ENCODE data around the gene C1orf141. TPM values are rescaled to one million over a fixed set of nuclear protein-coding genes. Genes with fewer than 3 reads are reported as not detected.

C1orf141 gene
- total RNA-seq (2022) (not detected in 2 replicates), Bru-seq, nascent RNA (percentile 3 among the genes with signal in this experiment), BruChase-seq, experiment 1, labeled RNA remaining after a 6-hour chase (percentile 0 among the genes with signal in this experiment), BruChase-seq, experiment 2, labeled RNA remaining after a 2-hour chase (percentile 2 among the genes with signal in this experiment)
- long read RNA-seq: 0 reads

DNA sequence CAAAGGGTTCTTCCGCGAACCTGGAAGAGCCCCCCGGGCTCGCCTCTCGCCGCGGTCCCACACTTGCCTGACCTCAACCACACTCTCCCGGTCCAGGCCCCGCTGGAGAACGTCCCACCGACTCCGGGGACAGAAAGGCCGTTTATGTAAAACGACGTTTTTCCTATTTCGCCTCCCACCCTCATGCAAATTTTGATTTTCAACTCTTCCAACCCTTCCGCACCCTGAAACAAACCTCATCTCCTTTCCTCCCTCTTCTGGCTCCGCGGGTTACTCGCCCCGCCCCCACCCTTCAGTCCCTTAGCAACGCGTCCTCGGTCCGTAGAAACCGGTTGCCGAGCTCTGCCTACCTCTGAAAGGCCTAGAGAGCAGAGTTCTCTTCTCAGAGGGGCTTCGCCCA, at the start of gene C1orf141:
Gene C1orf141, minus strand, starts transcription at position 276 of the 400 bp plus-strand sequence. CDS start 7,730 bp downstream, outside the sequence.
- H3K4me1 Mint-ChIP-seq (ENCODE audit: low read depth, unreplicated experiment): peaks cover 26% of the 10 kb centered on the region
- TF ChIP-seq, protein P1, sequence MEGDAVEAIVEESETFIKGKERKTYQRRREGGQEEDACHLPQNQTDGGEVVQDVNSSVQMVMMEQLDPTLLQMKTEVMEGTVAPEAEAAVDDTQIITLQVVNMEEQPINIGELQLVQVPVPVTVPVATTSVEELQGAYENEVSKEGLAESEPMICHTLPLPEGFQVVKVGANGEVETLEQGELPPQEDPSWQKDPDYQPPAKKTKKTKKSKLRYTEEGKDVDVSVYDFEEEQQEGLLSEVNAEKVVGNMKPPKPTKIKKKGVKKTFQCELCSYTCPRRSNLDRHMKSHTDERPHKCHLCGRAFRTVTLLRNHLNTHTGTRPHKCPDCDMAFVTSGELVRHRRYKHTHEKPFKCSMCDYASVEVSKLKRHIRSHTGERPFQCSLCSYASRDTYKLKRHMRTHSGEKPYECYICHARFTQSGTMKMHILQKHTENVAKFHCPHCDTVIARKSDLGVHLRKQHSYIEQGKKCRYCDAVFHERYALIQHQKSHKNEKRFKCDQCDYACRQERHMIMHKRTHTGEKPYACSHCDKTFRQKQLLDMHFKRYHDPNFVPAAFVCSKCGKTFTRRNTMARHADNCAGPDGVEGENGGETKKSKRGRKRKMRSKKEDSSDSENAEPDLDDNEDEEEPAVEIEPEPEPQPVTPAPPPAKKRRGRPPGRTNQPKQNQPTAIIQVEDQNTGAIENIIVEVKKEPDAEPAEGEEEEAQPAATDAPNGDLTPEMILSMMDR (IDR thresholded peaks at IDR 0.05; ENCODE audit: unreplicated experiment): no peak
- no peaks in the 10 kb centered on the region for H3K27me3 Mint-ChIP-seq (ENCODE audit: unreplicated experiment)
- CTCF ChIA-PET: no interaction called here
- no peak within 1 kb of the TSS for H3K27ac Mint-ChIP-seq (ENCODE audit: unreplicated experiment)
- no peaks in the 10 kb centered on the region for H3K36me3 Mint-ChIP-seq (ENCODE audit: insufficient read depth, unreplicated experiment)
- H3K9me3 Mint-ChIP-seq (ENCODE audit: low read depth, unreplicated experiment): peaks cover 2% of the 10 kb centered on the region
- BruUV-seq (replicated peaks): no TSS peak
- intact Hi-C loops (cut with micrococcal nuclease; ENCODE audit: unreplicated experiment): loop anchor here (5.0 kb wide), 1 partner anchor 82 kb away; the partner anchor contains the start of gene SLC35D1
- DNase-seq: no peak
- H3K4me3 Mint-ChIP-seq (ENCODE audit: low read depth, unreplicated experiment): no peak within 1 kb of the TSS

- H3K4me3 Mint-ChIP-seq (ENCODE audit: low read depth, unreplicated experiment): no peak overlapping the region
- H3K36me3 Mint-ChIP-seq (ENCODE audit: insufficient read depth, unreplicated experiment): no peaks in the 10 kb centered on the region
- CTCF ChIA-PET: no interaction called here
- no peaks in the 10 kb centered on the region for H3K4me1 Mint-ChIP-seq (ENCODE audit: low read depth, unreplicated experiment)
- H3K9me3 Mint-ChIP-seq (ENCODE audit: low read depth, unreplicated experiment): no peaks in the 10 kb centered on the region
- intact Hi-C loops (cut with micrococcal nuclease; ENCODE audit: unreplicated experiment): no loop called here
- peaks cover 19% of the 10 kb centered on the region for H3K27me3 Mint-ChIP-seq (ENCODE audit: unreplicated experiment)
- TF ChIP-seq, protein P1 (IDR thresholded peaks at IDR 0.05; ENCODE audit: unreplicated experiment): no peak
- no peak overlapping the region for H3K27ac Mint-ChIP-seq (ENCODE audit: unreplicated experiment)
- DNase-seq: no peak
- no TSS peak for BruUV-seq (replicated peaks)
Observed at GRCh38 chr1:67175530-67176087, 40.8 kb upstream of the C1orf141 start.

DNA sequence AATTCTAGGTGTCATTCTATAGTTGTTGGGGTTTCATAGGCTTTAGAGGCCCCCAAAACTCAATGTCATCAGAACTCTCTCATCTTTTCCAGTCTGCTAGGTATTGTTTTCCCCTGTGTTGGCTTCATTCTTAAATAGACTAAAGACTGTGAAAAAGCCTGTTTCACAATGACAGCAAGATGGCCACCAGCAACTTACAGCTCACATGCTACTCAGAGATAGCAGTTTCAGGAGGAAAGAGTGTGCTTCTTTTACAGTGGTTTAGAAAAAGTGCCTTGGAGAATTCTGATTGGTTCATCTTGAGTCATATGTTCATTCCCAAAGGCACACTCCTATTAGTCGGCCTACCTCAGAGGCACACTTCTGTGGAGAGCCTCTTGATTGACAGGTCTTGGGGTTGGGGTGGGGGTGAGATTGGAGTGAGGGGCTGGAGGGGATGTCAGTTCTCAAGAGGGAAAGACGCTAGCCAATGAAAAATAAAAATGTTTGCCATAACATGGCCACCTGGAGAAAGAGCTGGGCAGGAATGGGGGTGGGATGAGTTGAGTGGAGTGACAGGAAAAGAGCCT, 40.0 kb upstream of the C1orf141 start:
- Mint-ChIP-seq H3K9me3 (ENCODE audit: low read depth, unreplicated experiment) (no peaks in the 10 kb centered on the region), H3K27ac (ENCODE audit: unreplicated experiment) (no peak overlapping the region), H3K4me3 (ENCODE audit: low read depth, unreplicated experiment) (no peak overlapping the region), H3K27me3 (ENCODE audit: unreplicated experiment) (peaks cover 11% of the 10 kb centered on the region), H3K36me3 (ENCODE audit: insufficient read depth, unreplicated experiment) (no peaks in the 10 kb centered on the region), H3K4me1 (ENCODE audit: low read depth, unreplicated experiment) (no peaks in the 10 kb centered on the region)
- intact Hi-C loops (cut with micrococcal nuclease; ENCODE audit: unreplicated experiment): no loop called here
- no peak for DNase-seq
- BruUV-seq (replicated peaks): no TSS peak
- CTCF ChIA-PET: no interaction called here
- TF ChIP-seq, protein P1 (IDR thresholded peaks at IDR 0.05; ENCODE audit: unreplicated experiment): no peak

- Mint-ChIP-seq H3K27me3 (ENCODE audit: unreplicated experiment) (peaks cover 3% of the 10 kb centered on the region), H3K4me1 (ENCODE audit: low read depth, unreplicated experiment) (no peaks in the 10 kb centered on the region), H3K4me3 (ENCODE audit: low read depth, unreplicated experiment) (no peak overlapping the region), H3K36me3 (ENCODE audit: insufficient read depth, unreplicated experiment) (no peaks in the 10 kb centered on the region), H3K9me3 (ENCODE audit: low read depth, unreplicated experiment) (no peaks in the 10 kb centered on the region), H3K27ac (ENCODE audit: unreplicated experiment) (no peak overlapping the region)
- intact Hi-C loops (cut with micrococcal nuclease; ENCODE audit: unreplicated experiment): no loop called here
- CTCF ChIA-PET: no interaction called here
- TF ChIP-seq, protein P1 (IDR thresholded peaks at IDR 0.05; ENCODE audit: unreplicated experiment): no peak
- BruUV-seq (replicated peaks): no TSS peak
- no peak for DNase-seq
Observed at GRCh38 chr1:67173988-67174387, 39.2 kb upstream of the C1orf141 start.

All from Calu3 (cell line).